Keratinocyte (primary cell): Measurements from ENCODE around the gene ZFP36. TPM values are rescaled to one million over a fixed set of nuclear protein-coding genes. Genes with fewer than 3 reads are reported as not detected.

Experiments
- DNase-seq: peaks from one replicate; pipeline ENCODE4 v3.0.0-alpha.2; 2011; ENCODE audit warnings: low read depth, missing footprints, low spot score
- FAIRE-seq: peaks from 2 replicates; lab custom pipeline; 2011; peaks lifted over from hg19 to GRCh38; lab: Jason Lieb, UNC
- H2AFZ ChIP-seq: 2 replicates; pipeline ENCODE4 v1.6.0; 2012; ENCODE audit warnings: low read length, control low read depth, inconsistent platforms; ENCODE audit not compliant: control insufficient read depth
- H3K27ac ChIP-seq: 2 replicates; pipeline ENCODE4 v1.5.1; 2011; ENCODE audit warnings: low read length; ENCODE audit not compliant: control insufficient read depth, insufficient read depth
- H3K27me3 ChIP-seq: 3 replicates; pipeline ENCODE4 v1.6.0; 2011; ENCODE audit warnings: low read length; ENCODE audit not compliant: control insufficient read depth, insufficient read depth; ENCODE audit errors: extremely low read depth
- H3K36me3 ChIP-seq, 2 experiments: 2 replicates in 1 of 2; 3 replicates in 1 of 2; pipeline ENCODE4 v1.5.1; 2011; ENCODE audit warnings: low read length in 2 of 2, mild to moderate bottlenecking in 1 of 2; ENCODE audit not compliant: control insufficient read depth in 2 of 2, insufficient read depth in 2 of 2; ENCODE audit errors: extremely low read depth in 1 of 2
- H3K4me1 ChIP-seq: 3 replicates; pipeline ENCODE4 v1.5.1; 2011; ENCODE audit warnings: low read length; ENCODE audit not compliant: control insufficient read depth, insufficient read depth; ENCODE audit errors: extremely low read depth
- H3K4me2 ChIP-seq: 3 replicates; pipeline ENCODE4 v1.6.0; 2011; ENCODE audit warnings: low read depth, low read length; ENCODE audit not compliant: control insufficient read depth, insufficient read depth; ENCODE audit errors: extremely low read depth
- H3K4me3 ChIP-seq, 3 experiments: fragments of 200-600 bp in 1 of 3; sonication (generic) in 1 of 3; 2 replicates in 2 of 3; 3 replicates in 1 of 3; pipeline ENCODE4 v1.5.1; 2011 to 2016; ENCODE audit warnings: low read length in 3 of 3, mild to moderate bottlenecking in 3 of 3, control low read depth in 2 of 3, inconsistent platforms in 1 of 3, low read depth in 1 of 3, mixed read lengths in 1 of 3, mixed run types in 1 of 3, moderate library complexity in 1 of 3; ENCODE audit not compliant: control insufficient read depth in 2 of 3, insufficient read depth in 2 of 3; ENCODE audit errors: extremely low read depth in 1 of 3
- H3K79me2 ChIP-seq: 2 replicates; pipeline ENCODE4 v1.6.0; 2012; ENCODE audit warnings: low read length; ENCODE audit not compliant: control insufficient read depth, insufficient read depth
- H3K9ac ChIP-seq: 3 replicates; pipeline ENCODE4 v1.6.0; 2011; ENCODE audit warnings: low read length; ENCODE audit not compliant: control insufficient read depth, insufficient read depth; ENCODE audit errors: extremely low read depth
- H3K9me1 ChIP-seq: 3 replicates; pipeline ENCODE4 v1.6.0; 2011; ENCODE audit warnings: low read length; ENCODE audit not compliant: control insufficient read depth, insufficient read depth; ENCODE audit errors: extremely low read depth
- H3K9me3 ChIP-seq: 2 replicates; pipeline ENCODE4 v1.5.1; 2012; ENCODE audit warnings: low read depth, low read length; ENCODE audit not compliant: control insufficient read depth
- H4K20me1 ChIP-seq: 3 replicates; pipeline ENCODE4 v1.6.0; 2011; ENCODE audit warnings: low read length; ENCODE audit not compliant: control insufficient read depth, insufficient read depth; ENCODE audit errors: extremely low read depth
- CTCF ChIP-seq, 3 experiments: IDR thresholded peaks in 1 of 3; conservative IDR thresholded peaks in 1 of 3; optimal IDR thresholded peaks in 1 of 3; 2 replicates in 2 of 3; 3 replicates in 1 of 3; pipeline versions ENCODE3 to v1.5.1; 2011; ENCODE audit warnings: low read length in 3 of 3, mild to moderate bottlenecking in 3 of 3, moderate library complexity in 2 of 3, control low read depth in 1 of 3, inconsistent platforms in 1 of 3; ENCODE audit not compliant: insufficient read depth in 2 of 3; ENCODE audit errors: extremely low read depth in 1 of 3
- EZH2 ChIP-seq: IDR thresholded peaks from one replicate; pipeline ENCODE4 v1.6.1; 2012; ENCODE audit warnings: inconsistent platforms, mild to moderate bottlenecking, low read length, moderate library complexity
- dilution Hi-C: fragments of 300-500 bp; cut with MboI; formaldehyde crosslinking; loops from one replicate; pipeline ENCODE4 v1.7.0; 2020; ENCODE audit warnings: low sequenced_read_pairs; ENCODE audit not compliant: extremely low pct_ligation_motif_present
- polyA plus RNA-seq, 5 experiments: library from polyadenylated mRNA; depleted of rRNA in 3 of 5; stranded (reverse) in 3 of 5; stranded (forward) in 1 of 5; unstranded in 1 of 5; fragments of >200 nt; gene quantifications; 1 replicate in 1 of 5; 2 replicates in 3 of 5; 3 replicates in 1 of 5; pipeline versions ENCODE4 v1.2.1 to v1.2.3, GENCODE V29; 2011 to 2012; ENCODE audit warnings: missing spikeins in 2 of 5, low read depth in 1 of 5, low replicate concordance in 1 of 5

ZFP36 gene
- polyA plus RNA-seq, 1 donor (not counting 4 experiments of a cell fraction or from before 2014, with no cell fraction given): 12.8 TPM

DNA sequence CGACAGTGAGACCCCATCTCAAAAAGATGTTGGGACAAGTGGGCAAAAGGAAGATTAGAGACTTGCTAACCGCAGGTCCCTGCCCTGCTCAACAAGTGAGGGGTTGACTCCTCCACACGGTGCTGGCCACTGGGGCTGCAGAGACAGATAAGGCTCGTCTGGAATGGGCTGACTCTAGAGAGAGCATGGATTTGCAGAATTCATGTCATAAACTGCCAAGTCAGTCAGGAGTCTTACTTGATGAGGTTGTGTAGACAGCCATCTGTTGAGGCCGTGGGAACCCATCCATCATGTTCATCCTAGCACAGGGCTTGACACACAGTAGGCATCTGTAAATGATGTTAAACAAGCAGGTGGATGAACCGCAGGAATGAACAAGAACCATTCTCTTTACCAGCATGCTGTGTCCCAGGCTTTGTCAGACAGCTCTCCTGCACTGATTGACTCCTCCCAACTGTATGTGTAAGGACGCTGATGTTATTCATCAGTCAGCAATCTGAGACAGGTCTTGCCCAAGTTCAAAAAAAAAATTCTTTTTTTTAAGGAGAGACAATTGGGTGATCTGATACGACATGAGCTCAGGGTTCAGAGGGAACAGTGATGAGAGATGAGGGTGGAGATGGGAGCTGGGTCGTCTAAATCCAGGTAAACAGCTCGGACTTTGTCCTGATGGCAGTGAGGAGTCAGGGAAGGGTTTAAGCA lies 24.6 kb upstream of the ZFP36 start:
- peaks cover 46 to 51% of the 10 kb centered on the region in 2 experiments for H3K36me3 ChIP-seq
- H3K4me2 ChIP-seq: no peak overlapping the region
- H3K27me3 ChIP-seq: no peaks in the 10 kb centered on the region
- TF ChIP-seq EZH2 (no peak), CTCF (optimal IDR thresholded peaks at IDR 0.05 in 1 of 3, IDR thresholded peaks at IDR 0.05 in 1 of 3, conservative IDR thresholded peaks at IDR 0.05 in 1 of 3; ENCODE audit: extremely low read depth in 1 of 3, insufficient read depth in 2 of 3, low read length in 3 of 3) (no peak)
- no peaks in the 10 kb centered on the region for H3K79me2 ChIP-seq
- FAIRE-seq (peak; percentile 20), DNase-seq (no peak)
- H3K9me1 ChIP-seq: no peaks in the 10 kb centered on the region
- H3K4me3 ChIP-seq: no peak overlapping the region
- H2AFZ ChIP-seq: no peak overlapping the region
- H3K4me1 ChIP-seq: peaks cover 7% of the 10 kb centered on the region
- dilution Hi-C loops: no loop called here
- peaks cover 3% of the 10 kb centered on the region for H4K20me1 ChIP-seq
- no peak overlapping the region for H3K27ac ChIP-seq
- no peak overlapping the region for H3K9ac ChIP-seq
- H3K9me3 ChIP-seq: no peaks in the 10 kb centered on the region

GRCh38 chr19:39382991-39383828 lies 23.4 kb upstream of the ZFP36 start:
- FAIRE-seq (no peak), DNase-seq (no peak)
- Histone ChIP-seq H3K4me2 (no peak overlapping the region), H3K9me1 (no peaks in the 10 kb centered on the region), H3K36me3 (peaks cover 41 to 49% of the 10 kb centered on the region in 2 experiments), H4K20me1 (peaks cover 3% of the 10 kb centered on the region), H3K4me3 (no peak overlapping the region), H3K27ac (no peak overlapping the region), H3K9ac (no peak overlapping the region), H2AFZ (no peak overlapping the region), H3K27me3 (no peaks in the 10 kb centered on the region), H3K9me3 (no peaks in the 10 kb centered on the region), H3K4me1 (peaks cover 7% of the 10 kb centered on the region), H3K79me2 (no peaks in the 10 kb centered on the region)
- no peak for TF ChIP-seq CTCF (optimal IDR thresholded peaks at IDR 0.05 in 1 of 3, IDR thresholded peaks at IDR 0.05 in 1 of 3, conservative IDR thresholded peaks at IDR 0.05 in 1 of 3; ENCODE audit: extremely low read depth in 1 of 3, insufficient read depth in 2 of 3, low read length in 3 of 3)
- no peak for TF ChIP-seq EZH2
- dilution Hi-C loops: no loop called here
